Measurements from ENCODE around the gene GABRR3.

Gene GABRR3

DNA sequence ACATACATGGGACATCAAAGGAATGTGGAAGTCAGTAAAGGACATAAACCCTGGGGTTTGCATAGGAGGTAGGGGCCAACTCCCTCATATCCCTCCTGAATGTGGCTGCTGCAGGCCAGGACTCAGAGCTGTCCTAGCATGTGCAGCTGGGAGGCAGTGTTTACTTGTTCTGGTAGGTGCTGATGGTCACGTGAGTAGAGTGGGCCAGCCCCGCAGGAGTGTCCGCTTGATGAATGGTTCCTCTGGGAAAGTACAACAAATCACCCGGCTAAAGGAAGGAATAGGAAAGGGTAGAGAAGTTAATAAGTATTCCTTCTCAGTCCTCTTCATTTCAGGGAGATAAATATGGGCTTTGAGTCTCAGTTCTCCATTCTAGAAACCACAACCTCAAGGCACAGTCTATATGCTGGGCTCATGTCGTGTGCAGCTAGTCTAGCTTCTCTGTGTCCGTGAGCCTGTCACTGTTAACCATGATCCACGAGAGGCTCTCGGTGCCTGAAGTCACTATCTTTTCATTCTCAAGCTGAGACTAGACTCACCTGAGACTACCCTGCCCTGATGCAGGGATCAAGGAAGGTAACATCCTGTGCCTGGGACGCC lies 80.8 kb downstream of the GABRR3 start:
- no peak for DNase-seq (ENCODE audit: low spot score)

DNA sequence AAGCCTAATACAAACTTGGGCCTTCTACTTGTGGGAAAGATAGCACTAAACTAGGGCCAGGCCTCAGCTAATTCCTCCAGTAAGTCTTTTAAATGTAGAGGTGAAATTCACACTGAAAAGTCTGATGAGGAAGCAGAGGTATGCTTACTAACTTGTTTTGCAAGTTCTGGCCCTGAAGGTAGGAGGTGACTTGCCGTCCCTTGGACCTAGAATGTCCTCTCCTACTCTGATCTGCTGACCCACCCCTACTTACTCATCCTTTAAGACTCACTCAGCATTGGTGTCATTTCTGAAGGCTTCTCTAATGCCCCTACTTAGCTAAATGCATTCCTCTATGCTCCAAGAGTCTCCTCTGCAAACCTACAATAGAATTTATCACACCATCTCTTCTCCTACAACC lies 82.2 kb downstream of the GABRR3 start:
- no peak for DNase-seq (ENCODE audit: low spot score)

DNA sequence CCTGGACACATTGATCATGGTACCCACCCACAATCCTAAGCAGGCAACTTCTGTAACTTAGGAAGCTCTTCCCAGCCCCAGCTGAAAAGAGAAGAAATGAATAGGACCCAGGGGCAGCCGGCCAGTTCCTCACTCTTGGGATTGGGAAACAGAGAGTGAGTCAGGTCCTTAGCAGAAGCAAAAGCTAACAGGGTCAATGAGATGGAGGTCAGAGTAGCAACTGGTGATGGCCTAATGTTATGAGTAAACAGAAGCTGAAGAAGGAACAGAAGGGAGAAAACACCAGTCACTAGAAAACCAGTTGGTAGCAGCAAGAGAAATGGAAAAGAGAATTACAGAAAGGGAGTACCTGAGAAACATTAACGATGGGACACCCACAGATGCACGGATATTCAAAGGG lies 82.8 kb downstream of the GABRR3 start:
- DNase-seq (ENCODE audit: low spot score): peak; percentile 53

DNA sequence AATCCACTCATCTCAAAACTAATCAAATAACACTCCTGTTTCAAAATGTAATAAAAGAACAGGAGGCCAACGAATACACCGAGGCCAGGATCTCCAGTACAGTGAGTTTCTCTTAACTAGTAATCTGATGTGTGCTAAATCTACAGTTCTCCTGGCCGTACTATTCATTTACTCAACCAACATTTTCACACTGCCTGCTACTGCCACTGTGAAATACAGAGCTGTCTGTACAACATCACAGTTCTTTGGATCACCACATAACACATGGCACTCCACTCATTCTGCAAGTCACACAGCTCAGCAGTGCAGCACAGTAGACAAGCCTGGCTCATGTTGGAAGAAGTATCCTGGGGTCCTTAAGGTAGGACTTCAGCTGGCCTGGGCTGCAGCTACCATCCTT lies 84.8 kb downstream of the GABRR3 start:
- no peak for DNase-seq (ENCODE audit: low spot score)

DNA sequence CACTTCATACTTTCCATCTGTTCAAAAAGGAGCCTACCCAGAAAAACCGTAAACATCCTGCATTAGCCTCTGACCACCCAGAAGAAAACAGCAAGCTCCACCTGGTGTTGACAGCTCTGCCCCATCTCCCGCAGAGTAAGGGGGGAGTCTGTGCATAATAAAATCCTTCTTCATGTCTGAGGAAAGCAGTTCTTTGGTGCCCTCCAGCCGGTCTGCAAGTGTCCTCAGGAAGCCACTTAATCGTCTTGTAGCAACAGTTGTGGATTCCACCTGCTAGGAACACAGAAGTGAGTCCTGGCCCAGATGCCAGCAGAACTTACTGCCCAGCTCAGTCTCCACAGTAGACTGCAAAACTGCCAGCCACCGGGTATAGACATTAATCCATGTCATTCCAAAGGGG lies 85.4 kb downstream of the GABRR3 start:
- no peak for DNase-seq (ENCODE audit: low spot score)

DNA sequence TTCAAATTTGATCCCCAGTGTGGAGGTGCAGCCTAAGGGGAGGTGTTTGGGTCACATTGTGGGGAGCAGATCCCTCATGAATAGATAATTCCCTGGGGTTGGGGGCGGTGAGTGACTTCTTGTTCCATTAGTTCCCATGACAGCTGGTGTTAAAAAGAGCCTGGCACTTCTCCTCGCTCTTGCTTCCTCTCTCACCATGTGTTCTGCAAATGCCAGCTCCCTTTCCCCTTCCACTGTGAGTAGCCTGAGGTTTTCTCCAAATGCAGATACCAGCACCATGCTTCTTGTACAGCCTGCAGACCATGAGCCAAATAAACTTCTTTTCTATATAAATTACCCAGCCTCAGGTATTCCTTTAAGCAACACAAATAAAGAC lies 86.0 kb downstream of the GABRR3 start:
- DNase-seq (ENCODE audit: low spot score): no peak

DNA sequence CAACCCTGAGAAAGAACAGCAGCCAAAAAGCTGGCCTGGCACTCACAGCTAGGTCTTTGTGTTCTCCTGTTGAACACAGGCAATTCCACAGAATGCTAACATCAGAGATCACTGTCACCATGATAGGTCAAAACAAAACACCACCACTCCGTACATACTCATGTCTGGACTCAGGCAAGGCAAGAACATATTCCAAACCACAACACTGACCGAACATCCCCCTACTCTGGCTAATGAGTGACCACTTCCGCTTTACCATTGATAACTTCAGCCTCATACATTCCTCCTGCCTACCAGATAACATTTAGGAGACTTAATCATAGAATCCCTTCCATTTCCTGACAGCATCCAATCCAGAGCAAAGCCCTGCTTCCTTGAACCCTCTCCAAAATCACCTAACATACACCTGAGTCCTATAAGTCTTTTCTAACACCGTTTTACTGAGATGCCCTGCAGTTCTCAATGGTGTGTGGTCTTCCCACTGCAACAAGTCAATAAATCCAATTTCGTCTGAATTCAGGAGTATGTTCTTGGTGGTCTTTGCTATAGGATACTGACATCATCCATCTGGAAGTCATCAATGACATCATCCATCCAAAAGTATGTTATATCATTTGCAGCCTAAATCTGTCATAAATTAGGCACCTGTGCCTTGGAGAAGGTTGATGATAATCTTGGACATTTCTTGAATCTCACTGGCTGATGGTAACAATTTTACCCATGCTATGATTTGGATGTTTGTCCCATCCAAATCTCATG lies 86.6 kb downstream of the GABRR3 start:
- DNase-seq (ENCODE audit: low spot score): no peak

DNA sequence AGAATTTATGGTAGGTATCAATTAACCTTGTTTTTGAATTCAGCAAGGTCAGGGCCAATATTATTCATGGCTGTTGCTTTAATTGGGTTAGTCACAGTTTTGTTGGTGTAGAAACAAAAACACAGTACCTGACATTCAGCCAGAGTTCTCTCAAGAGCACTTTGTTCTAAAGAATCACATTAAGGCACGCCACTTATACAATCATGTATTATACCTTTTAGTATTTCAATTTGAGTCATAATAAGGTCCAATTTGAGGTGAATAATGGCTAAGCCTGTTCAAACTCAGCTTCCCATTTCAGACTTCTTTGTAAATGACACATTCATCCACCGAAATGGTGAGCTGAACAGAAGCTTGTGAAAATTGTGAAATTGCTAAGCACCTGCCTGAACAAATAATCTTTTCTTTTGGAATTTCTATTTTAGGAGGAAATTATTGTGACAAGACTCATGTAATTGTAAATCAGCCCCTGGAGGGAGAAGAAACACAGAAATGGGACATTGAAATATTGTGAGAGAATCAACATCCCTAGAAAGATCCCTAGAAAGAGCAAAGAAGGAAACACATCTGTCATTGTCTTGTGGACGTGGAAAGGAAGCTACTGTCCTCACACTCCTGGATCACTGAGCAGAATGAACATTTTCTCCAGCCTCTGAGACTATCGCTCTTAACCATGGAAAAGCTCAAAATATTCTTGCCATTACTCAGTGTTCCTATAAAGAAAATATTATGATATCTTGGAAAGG lies 92.1 kb downstream of the GABRR3 start:
- no peak for DNase-seq (ENCODE audit: low spot score)

DNA sequence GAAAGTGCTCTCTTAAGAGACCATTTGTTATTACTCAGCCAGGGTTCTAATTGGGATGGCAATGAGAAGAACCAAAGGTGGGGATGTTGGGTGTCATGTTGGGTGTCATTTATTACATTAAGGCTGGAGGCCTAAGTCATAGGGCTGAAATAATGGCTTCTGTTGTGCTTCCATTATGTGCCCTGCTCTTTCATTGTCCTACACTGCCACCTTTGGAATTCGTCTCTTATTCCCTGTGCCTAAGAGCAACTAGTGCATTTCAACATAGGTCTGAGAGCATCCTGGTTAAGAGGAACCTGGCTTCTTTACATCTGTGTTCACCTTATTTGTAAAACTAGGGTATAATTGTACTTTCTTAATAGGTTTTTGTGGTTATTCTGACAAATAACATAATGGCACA lies 95.1 kb downstream of the GABRR3 start:
- no peak for DNase-seq (ENCODE audit: low spot score)

DNA sequence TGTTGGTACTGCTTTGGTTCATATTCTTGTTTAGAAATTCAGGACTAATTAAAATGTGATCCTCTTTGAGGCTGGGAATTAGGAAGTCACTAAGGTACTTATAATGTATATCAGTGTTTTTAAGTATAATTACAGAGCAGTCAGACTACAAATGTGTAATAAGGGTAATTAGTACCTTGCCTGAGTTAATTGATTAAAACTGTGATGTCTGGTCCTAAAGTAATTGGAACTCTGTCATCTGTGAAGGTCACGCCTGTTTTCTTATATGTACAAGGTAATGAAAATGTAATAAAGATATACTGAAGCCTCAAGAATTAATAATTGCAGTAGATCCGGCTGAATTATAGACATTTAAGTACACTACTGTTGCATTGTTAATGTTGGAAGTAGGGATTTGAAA lies 95.7 kb downstream of the GABRR3 start:
- no peak for DNase-seq (ENCODE audit: low spot score)

DNA sequence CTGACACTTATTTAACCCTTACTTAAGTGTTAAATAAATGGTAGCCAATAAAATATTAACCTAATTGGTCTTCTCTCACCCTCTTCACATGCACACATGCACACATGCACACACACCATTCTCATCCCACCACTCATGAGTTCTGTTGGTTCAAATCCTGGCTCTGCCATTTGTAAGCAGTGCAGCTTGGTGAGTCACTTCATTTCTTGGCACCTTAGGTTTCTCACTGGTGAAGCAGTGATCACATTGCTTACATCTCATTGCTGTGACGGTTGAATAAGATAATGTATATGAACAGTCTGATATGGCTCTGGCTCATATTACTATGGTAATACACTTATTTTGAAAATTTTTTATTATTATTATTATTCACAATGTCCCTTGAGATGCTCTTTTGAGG lies 96.7 kb downstream of the GABRR3 start:
- no peak for DNase-seq (ENCODE audit: low spot score)

DNA sequence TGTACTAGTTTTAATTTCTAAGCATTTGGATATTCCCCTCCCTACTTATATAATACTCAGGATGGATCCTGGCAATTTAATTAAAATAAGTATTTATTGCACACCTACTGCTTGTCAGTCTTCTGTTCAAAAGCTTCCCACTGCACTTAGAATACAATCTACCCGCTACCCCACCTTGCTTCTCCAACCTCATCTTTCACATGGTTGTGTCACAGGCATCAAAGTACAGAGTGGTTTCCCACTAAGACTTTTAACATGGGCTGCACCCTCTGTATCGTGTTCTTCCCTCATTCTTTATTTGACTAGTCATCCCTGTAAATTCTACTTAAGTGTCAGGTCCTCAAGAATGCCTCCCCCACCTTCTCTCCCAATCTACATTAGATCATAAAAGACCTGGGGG lies 97.9 kb downstream of the GABRR3 start:
- no peak for DNase-seq (ENCODE audit: low spot score)

DNA sequence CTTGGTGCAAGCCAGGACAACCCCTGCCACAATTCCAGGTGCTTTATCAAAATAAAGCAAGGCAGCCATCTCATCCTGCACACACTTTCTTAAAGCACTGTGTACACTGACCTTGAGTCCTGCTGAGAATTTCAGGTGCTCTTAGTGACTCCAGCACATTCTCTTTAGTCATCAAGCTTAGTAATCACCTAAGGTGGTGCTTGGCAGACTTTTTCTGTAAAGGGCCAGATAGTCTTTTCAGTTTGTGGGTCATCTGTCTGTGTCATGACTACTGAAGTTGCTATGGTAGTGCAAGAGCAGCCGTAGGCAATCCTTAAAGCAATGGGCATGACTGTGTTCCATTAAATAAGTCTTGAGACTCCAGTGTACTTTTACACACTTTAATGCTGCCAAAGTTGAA lies 99.3 kb downstream of the GABRR3 start:
- DNase-seq (ENCODE audit: low spot score): no peak

All from AG08395 (cell line).